Spleen (tissue), 7 donors: ENCODE measurements around the gene NEBL.

Experiments used
- POLR2A ChIP-seq, 3 donors: fragments of 450-650 bp; IDR thresholded peaks; one replicate each; pipeline ENCODE4 v1.5.1; 2017; ENCODE audit warnings: antibody characterized with exemption in 3 of 3, mild to moderate bottlenecking in 1 of 3
- TF ChIP-seq, protein P1 (sequence below), 11 experiments: fragments of 200-600 bp in 7 of 11; fragments of 450-650 bp in 4 of 11; sonication (generic) in 4 of 11; IDR thresholded peaks in 8 of 11; conservative IDR thresholded peaks in 3 of 11; 1 replicate in 7 of 11; 2 replicates in 4 of 11; pipeline versions ENCODE4 v1.4.0 to v1.8.0; 2016 to 2021; ENCODE audit warnings: antibody characterized with exemption in 11 of 11, inconsistent platforms in 4 of 11, mild to moderate bottlenecking in 1 of 11
- donor health status: DM: no; HTN: no; CAD: no; lungs with moderate emphysema.
- donor health status: DM: no; HTN: no; CAD: no.
- donor health status: DM: no; HTN: no; CAD: no.

DNA sequence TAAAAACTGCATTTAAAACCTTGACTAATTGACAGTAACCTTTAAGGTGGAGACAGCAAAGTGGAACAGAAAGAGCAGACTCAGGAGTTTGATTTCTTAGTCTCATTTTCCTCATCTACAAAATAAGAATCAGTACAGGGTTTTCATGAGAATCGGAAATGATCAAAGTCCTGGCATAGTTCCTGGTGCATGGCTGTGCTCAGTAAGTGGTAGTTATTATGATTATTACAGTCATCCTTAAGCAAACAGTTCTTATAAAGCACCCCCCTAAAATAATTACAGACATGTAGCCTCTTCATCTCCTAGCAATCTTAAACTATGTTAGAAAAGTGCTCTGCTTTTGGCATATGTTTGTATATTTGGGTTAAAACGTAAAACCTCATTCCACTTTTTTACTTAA, 18.0 kb downstream of the NEBL start:
- TF ChIP-seq, protein P1, sequence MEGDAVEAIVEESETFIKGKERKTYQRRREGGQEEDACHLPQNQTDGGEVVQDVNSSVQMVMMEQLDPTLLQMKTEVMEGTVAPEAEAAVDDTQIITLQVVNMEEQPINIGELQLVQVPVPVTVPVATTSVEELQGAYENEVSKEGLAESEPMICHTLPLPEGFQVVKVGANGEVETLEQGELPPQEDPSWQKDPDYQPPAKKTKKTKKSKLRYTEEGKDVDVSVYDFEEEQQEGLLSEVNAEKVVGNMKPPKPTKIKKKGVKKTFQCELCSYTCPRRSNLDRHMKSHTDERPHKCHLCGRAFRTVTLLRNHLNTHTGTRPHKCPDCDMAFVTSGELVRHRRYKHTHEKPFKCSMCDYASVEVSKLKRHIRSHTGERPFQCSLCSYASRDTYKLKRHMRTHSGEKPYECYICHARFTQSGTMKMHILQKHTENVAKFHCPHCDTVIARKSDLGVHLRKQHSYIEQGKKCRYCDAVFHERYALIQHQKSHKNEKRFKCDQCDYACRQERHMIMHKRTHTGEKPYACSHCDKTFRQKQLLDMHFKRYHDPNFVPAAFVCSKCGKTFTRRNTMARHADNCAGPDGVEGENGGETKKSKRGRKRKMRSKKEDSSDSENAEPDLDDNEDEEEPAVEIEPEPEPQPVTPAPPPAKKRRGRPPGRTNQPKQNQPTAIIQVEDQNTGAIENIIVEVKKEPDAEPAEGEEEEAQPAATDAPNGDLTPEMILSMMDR (IDR thresholded peaks at IDR 0.05 in 8 of 11, conservative IDR thresholded peaks at IDR 0.05 in 3 of 11): no peak
- TF ChIP-seq POLR2A (IDR thresholded peaks at IDR 0.05): no peak
